Endothelial cell of umbilical vein (primary cell): ENCODE measurements around the gene LRRC8D. TPM values are rescaled to one million over a fixed set of nuclear protein-coding genes. Genes with fewer than 3 reads are reported as not detected.

Experiments
- BruUV-seq: library from RNA; stranded (reverse); fragments of 400-500 nt; replicated peaks from 2 replicates; lab custom pipeline; 2021; lab: Mats Ljungman, UMichigan
- CTCF ChIA-PET: fragments of 300-600, 350-600 bp; sonication (Branson Sonifier 250); formaldehyde crosslinking; loops from one replicate; lab custom pipeline; 2021; ENCODE audit warnings: antibody characterized with exemption, inconsistent platforms; lab: Charles Lee
- POLR2A ChIA-PET: fragments of 300-600, 350-600 bp; sonication (Branson Sonifier 250); formaldehyde crosslinking; loops from one replicate; lab custom pipeline; 2021; ENCODE audit warnings: antibody characterized with exemption, inconsistent platforms; lab: Charles Lee
- DNase-seq: peaks from one replicate; pipeline ENCODE4 v3.0.0-alpha.2; 2011; ENCODE audit warnings: low read depth, low spot score
- FAIRE-seq: peaks from 2 replicates; lab custom pipeline; 2011; peaks lifted over from hg19 to GRCh38; lab: Jason Lieb, UNC
- H2AFZ ChIP-seq: 2 replicates; pipeline ENCODE4 v1.6.0; 2012; ENCODE audit warnings: low read depth, low read length, control low read depth, inconsistent platforms
- H3K27ac ChIP-seq: 2 replicates; pipeline ENCODE4 v1.5.1; 2011; ENCODE audit warnings: low read depth, mild to moderate bottlenecking, control low read depth, low read length, moderate library complexity; ENCODE audit not compliant: insufficient read depth
- H3K27me3 ChIP-seq, 2 experiments: 2 replicates each; pipeline versions ENCODE4 v1.6.0 to v1.6.1; 2011; ENCODE audit warnings: low read length in 2 of 2, mixed read lengths in 1 of 2; ENCODE audit not compliant: control insufficient read depth in 2 of 2, insufficient read depth in 2 of 2
- H3K36me3 ChIP-seq, 2 experiments: 2 replicates in 1 of 2; 3 replicates in 1 of 2; pipeline ENCODE4 v1.5.1; 2011; ENCODE audit warnings: low read length in 2 of 2, mild to moderate bottlenecking in 1 of 2, moderate library complexity in 1 of 2; ENCODE audit not compliant: control insufficient read depth in 2 of 2, insufficient read depth in 2 of 2; ENCODE audit errors: extremely low read depth in 1 of 2
- H3K4me1 ChIP-seq: 3 replicates; pipeline ENCODE4 v1.5.1; 2011; ENCODE audit warnings: mild to moderate bottlenecking, low read length; ENCODE audit not compliant: control insufficient read depth, insufficient read depth; ENCODE audit errors: extremely low read depth
- H3K4me2 ChIP-seq: 2 replicates; pipeline ENCODE4 v1.6.1; 2011; ENCODE audit warnings: low read length, control low read depth, mixed read lengths; ENCODE audit not compliant: insufficient read depth
- H3K4me3 ChIP-seq, 3 experiments: fragments of 200-600 bp in 1 of 3; sonication (generic), shearing (Covaris generic) in 1 of 3; replicated peaks in 1 of 3; 2 replicates each; pipeline ENCODE4 v1.5.1; 2011 to 2016; ENCODE audit warnings: control low read depth in 3 of 3, low read length in 3 of 3, mild to moderate bottlenecking in 2 of 3, inconsistent platforms in 1 of 3, low read depth in 1 of 3, moderate library complexity in 1 of 3; ENCODE audit not compliant: insufficient read depth in 1 of 3
- H3K79me2 ChIP-seq: 2 replicates; pipeline ENCODE4 v1.6.0; 2012; ENCODE audit warnings: low read length, inconsistent platforms; ENCODE audit not compliant: control insufficient read depth, insufficient read depth
- H3K9ac ChIP-seq: replicated peaks from 2 replicates; pipeline ENCODE3; 2011; ENCODE audit warnings: low read length, control low read depth; ENCODE audit not compliant: insufficient read depth; ENCODE audit errors: extremely low read depth
- H3K9me1 ChIP-seq: replicated peaks from 3 replicates; pipeline ENCODE4 v1.6.0; 2011; ENCODE audit warnings: mild to moderate bottlenecking, low read length; ENCODE audit not compliant: control insufficient read depth, insufficient read depth; ENCODE audit errors: extremely low read depth
- H3K9me3 ChIP-seq: replicated peaks from 2 replicates; pipeline ENCODE4 v1.5.1; 2012; ENCODE audit warnings: low read length, inconsistent platforms; ENCODE audit not compliant: control insufficient read depth, insufficient read depth
- H4K20me1 ChIP-seq: replicated peaks from 2 replicates; pipeline ENCODE3; 2011; ENCODE audit warnings: mild to moderate bottlenecking, low read length; ENCODE audit not compliant: control insufficient read depth, insufficient read depth; ENCODE audit errors: extremely low read depth
- EZH2 ChIP-seq: IDR thresholded peaks from 2 replicates; pipeline ENCODE4 v1.6.1; 2012; ENCODE audit warnings: borderline replicate concordance, low read depth, mild to moderate bottlenecking, moderate library complexity, low read length, inconsistent platforms; ENCODE audit not compliant: severe bottlenecking
- FOS ChIP-seq: IDR thresholded peaks from 2 replicates; pipeline ENCODE4 v1.6.1; 2011; ENCODE audit warnings: mild to moderate bottlenecking, low read length, moderate library complexity, borderline replicate concordance; ENCODE audit not compliant: insufficient read depth
- GATA2 ChIP-seq: IDR thresholded peaks from 2 replicates; pipeline ENCODE4 v1.7.0; 2011; ENCODE audit warnings: low read depth, mild to moderate bottlenecking, moderate library complexity, mixed read lengths, low read length; ENCODE audit not compliant: insufficient read length, insufficient read depth
- JUN ChIP-seq: IDR thresholded peaks from 2 replicates; pipeline ENCODE4 v1.6.1; 2011; ENCODE audit warnings: borderline replicate concordance, low read depth; ENCODE audit not compliant: insufficient read length, insufficient read depth
- MAX ChIP-seq: IDR thresholded peaks from 2 replicates; pipeline ENCODE4 v1.6.1; 2011; ENCODE audit not compliant: insufficient read depth, insufficient read length
- MYC ChIP-seq: IDR thresholded peaks from one replicate; pipeline ENCODE4 v1.6.1; 2011; ENCODE audit warnings: mild to moderate bottlenecking, low read depth, low read length
- POLR2A ChIP-seq: IDR thresholded peaks from 2 replicates; pipeline ENCODE4 v1.6.1; 2012; ENCODE audit warnings: low read depth, mild to moderate bottlenecking, control low read depth, low read length
- POLR2AphosphoS5 ChIP-seq: IDR thresholded peaks from 2 replicates; pipeline ENCODE4 v1.6.1; 2012; ENCODE audit warnings: low read depth, mild to moderate bottlenecking, control low read depth, low read length, moderate library complexity; ENCODE audit not compliant: insufficient read depth
- dilution Hi-C: fragments of 300-500 bp; cut with MboI; formaldehyde crosslinking; loops from one replicate; pipeline ENCODE4 v1.15.0; 2019; ENCODE audit warnings: low sequenced_read_pairs; ENCODE audit not compliant: extremely low pct_ligation_motif_present
- intact Hi-C: fragments of 100-400 bp; cut with micrococcal nuclease; formaldehyde crosslinking; loops from one replicate; pipeline ENCODE4 v1.10.0; 2022
- polyA plus RNA-seq, 4 experiments: library from polyadenylated mRNA; depleted of rRNA in 3 of 4; stranded (reverse) in 3 of 4; unstranded in 1 of 4; fragments of >200 nt; gene quantifications; 2 replicates each; pipeline versions ENCODE4 v1.2.1 to v1.2.3, GENCODE V29; 2011 to 2012; ENCODE audit warnings: missing spikeins in 1 of 4
- total RNA-seq: library from RNA; stranded (reverse); gene quantifications from 2 replicates; pipeline ENCODE4 v1.2.3, GENCODE V29; 2021
- TF ChIP-seq, protein P1 (sequence below), 2 donors: IDR thresholded peaks; 1 replicate in 1 of 2; 2 replicates in 1 of 2; pipeline ENCODE4 v1.5.1; 2011; ENCODE audit warnings: low read length in 2 of 2, mild to moderate bottlenecking in 2 of 2, moderate library complexity in 2 of 2, control low read depth in 1 of 2, inconsistent platforms in 1 of 2, low read depth in 1 of 2; ENCODE audit not compliant: insufficient read depth in 1 of 2; ENCODE audit errors: extremely low read depth in 1 of 2

The LRRC8D gene
- total and polyA plus RNA-seq, 2 donors (not counting 3 experiments of a cell fraction or from before 2014, with no cell fraction given) = 31.9 to 37.7 TPM

GRCh38 chr1:89822999-89823628 is 2.3 kb downstream of the LRRC8D start:
- Histone ChIP-seq H3K36me3 (no peaks in the 10 kb centered on the region), H2AFZ (no peak overlapping the region), H3K9ac (no peak overlapping the region), H4K20me1 (no peaks in the 10 kb centered on the region), H3K79me2 (no peaks in the 10 kb centered on the region), H3K9me3 (no peaks in the 10 kb centered on the region), H3K27ac (no peak overlapping the region), H3K9me1 (no peaks in the 10 kb centered on the region), H3K4me3 (no peak overlapping the region), H3K27me3 (peaks cover 0 to 1% of the 10 kb centered on the region in 2 experiments), H3K4me2 (no peak overlapping the region), H3K4me1 (peaks cover 11% of the 10 kb centered on the region)
- intact Hi-C loops (no loop called here), dilution Hi-C loops (no loop called here)
- ChIA-PET POLR2A (interaction anchor here (0.7 kb wide), 1 partner anchor 42 kb away, joined by 3 read pairs; no protein-coding TSS in a partner anchor), CTCF (no interaction called here)
- no peak for FAIRE-seq
- no peak for TF ChIP-seq GATA2
- TF ChIP-seq POLR2A = no peak
- TF ChIP-seq EZH2 = no peak
- no peak for TF ChIP-seq MAX
- no peak for TF ChIP-seq JUN
- no peak for TF ChIP-seq MYC
- no peak for TF ChIP-seq FOS
- TF ChIP-seq, protein P1, sequence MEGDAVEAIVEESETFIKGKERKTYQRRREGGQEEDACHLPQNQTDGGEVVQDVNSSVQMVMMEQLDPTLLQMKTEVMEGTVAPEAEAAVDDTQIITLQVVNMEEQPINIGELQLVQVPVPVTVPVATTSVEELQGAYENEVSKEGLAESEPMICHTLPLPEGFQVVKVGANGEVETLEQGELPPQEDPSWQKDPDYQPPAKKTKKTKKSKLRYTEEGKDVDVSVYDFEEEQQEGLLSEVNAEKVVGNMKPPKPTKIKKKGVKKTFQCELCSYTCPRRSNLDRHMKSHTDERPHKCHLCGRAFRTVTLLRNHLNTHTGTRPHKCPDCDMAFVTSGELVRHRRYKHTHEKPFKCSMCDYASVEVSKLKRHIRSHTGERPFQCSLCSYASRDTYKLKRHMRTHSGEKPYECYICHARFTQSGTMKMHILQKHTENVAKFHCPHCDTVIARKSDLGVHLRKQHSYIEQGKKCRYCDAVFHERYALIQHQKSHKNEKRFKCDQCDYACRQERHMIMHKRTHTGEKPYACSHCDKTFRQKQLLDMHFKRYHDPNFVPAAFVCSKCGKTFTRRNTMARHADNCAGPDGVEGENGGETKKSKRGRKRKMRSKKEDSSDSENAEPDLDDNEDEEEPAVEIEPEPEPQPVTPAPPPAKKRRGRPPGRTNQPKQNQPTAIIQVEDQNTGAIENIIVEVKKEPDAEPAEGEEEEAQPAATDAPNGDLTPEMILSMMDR (IDR thresholded peaks at IDR 0.05; ENCODE audit: extremely low read depth in 1 of 2, insufficient read depth in 1 of 2, low read depth in 1 of 2, low read length in 2 of 2) = no peak
- no peak for TF ChIP-seq POLR2AphosphoS5
- DNase-seq = no peak
- no TSS peak for BruUV-seq
